ENCODE results near the gene PHKA2.

The PHKA2 gene

GRCh38 chrX:18890724-18891547 lies 93.0 kb downstream of the PHKA2 start:
- no peak for DNase-seq (ENCODE audit: low read depth, low spot score)

- no peak for DNase-seq (ENCODE audit: low read depth, low spot score)
Observed at GRCh38 chrX:18890049-18890381, 93.9 kb downstream of the PHKA2 start.

- no peak for DNase-seq (ENCODE audit: low read depth, low spot score)
Observed at GRCh38 chrX:18889346-18890048, 94.4 kb downstream of the PHKA2 start.

- no peak for DNase-seq (ENCODE audit: low read depth, low spot score)
Observed at GRCh38 chrX:18888281-18888680, 95.6 kb downstream of the PHKA2 start.

- no peak for DNase-seq (ENCODE audit: low read depth, low spot score)
Observed at GRCh38 chrX:18887825-18888212, 96.1 kb downstream of the PHKA2 start.

GRCh38 chrX:18887177-18887824 lies 96.6 kb downstream of the PHKA2 start:
- no peak for DNase-seq (ENCODE audit: low read depth, low spot score)

GRCh38 chrX:18886344-18887161 lies 97.4 kb downstream of the PHKA2 start:
- DNase-seq (ENCODE audit: low read depth, low spot score), result no peak

GRCh38 chrX:18886005-18886343 lies 97.9 kb downstream of the PHKA2 start:
- no peak for DNase-seq (ENCODE audit: low read depth, low spot score)

- DNase-seq (ENCODE audit: low read depth, low spot score), result no peak
Observed at GRCh38 chrX:18885328-18886004, 98.4 kb downstream of the PHKA2 start.

GRCh38 chrX:18884916-18885315 lies 99.0 kb downstream of the PHKA2 start:
- no peak for DNase-seq (ENCODE audit: low read depth, low spot score)

- DNase-seq (ENCODE audit: low read depth, low spot score), result no peak
Observed at GRCh38 chrX:18883961-18884765, 99.8 kb downstream of the PHKA2 start.

GRCh38 chrX:18883234-18883960 lies 100.5 kb downstream of the PHKA2 start:
- no peak for DNase-seq (ENCODE audit: low read depth, low spot score)

GRCh38 chrX:18879144-18879543 lies 104.8 kb downstream of the PHKA2 start:
- no peak for DNase-seq (ENCODE audit: low read depth, low spot score)

- DNase-seq (ENCODE audit: low read depth, low spot score), result no peak
Observed at GRCh38 chrX:18877469-18877868, 106.4 kb downstream of the PHKA2 start.

GRCh38 chrX:18875256-18875878 lies 108.5 kb downstream of the PHKA2 start:
- DNase-seq (ENCODE audit: low read depth, low spot score), result no peak

- DNase-seq (ENCODE audit: low read depth, low spot score), result no peak
Observed at GRCh38 chrX:18874560-18875255, 109.2 kb downstream of the PHKA2 start.

- no peak for DNase-seq (ENCODE audit: low read depth, low spot score)
Observed at GRCh38 chrX:18873836-18874235, 110.1 kb downstream of the PHKA2 start.

GRCh38 chrX:18873189-18873791 lies 110.6 kb downstream of the PHKA2 start:
- DNase-seq (ENCODE audit: low read depth, low spot score), result no peak

Data from iPS DF 19.7 (cell line).